Stimulated activated CD4-positive, alpha-beta T cell treated with anti-CD3 and anti-CD28 coated beads, Interleukin-2, amount 100 ng/mL, for 24 hours (primary cell): ENCODE data around the gene NEO1.

Experiments used
- DNase-seq, 2 donors: peaks; one replicate each; pipeline ENCODE4 v3.0.0-alpha.2; 2020

The NEO1 gene

GRCh38 chr15:73320619-73321180 is 268.4 kb downstream of the NEO1 start:
- no peak for DNase-seq

- DNase-seq: no peak
Measured at GRCh38 chr15:73321496-73322450, 269.5 kb downstream of the NEO1 start.

- DNase-seq: no peak
Measured at GRCh38 chr15:73322665-73323373, 270.6 kb downstream of the NEO1 start.

GRCh38 chr15:73323374-73323955 is 271.2 kb downstream of the NEO1 start:
- DNase-seq: no peak

DNA sequence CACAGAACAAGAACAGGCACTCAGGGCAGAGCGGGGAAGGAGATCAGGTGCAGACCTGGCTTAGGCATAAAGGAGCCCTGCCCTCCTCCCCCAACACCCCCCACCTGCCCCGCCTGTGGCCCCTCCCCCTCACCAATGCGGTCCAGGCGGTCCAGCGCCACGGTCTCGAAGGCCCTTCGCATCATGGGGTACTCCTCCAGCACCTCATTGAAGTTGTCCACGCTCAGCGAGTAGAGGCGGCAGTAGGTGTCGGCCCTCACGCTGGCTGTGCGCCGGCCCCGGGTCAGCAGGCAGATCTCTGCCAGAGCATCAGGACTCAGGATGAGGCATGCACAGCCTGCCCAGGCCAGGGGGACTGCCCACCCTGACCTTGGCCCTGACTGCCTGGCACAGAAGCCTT is 271.7 kb downstream of the NEO1 start:
- DNase-seq: no peak

DNA sequence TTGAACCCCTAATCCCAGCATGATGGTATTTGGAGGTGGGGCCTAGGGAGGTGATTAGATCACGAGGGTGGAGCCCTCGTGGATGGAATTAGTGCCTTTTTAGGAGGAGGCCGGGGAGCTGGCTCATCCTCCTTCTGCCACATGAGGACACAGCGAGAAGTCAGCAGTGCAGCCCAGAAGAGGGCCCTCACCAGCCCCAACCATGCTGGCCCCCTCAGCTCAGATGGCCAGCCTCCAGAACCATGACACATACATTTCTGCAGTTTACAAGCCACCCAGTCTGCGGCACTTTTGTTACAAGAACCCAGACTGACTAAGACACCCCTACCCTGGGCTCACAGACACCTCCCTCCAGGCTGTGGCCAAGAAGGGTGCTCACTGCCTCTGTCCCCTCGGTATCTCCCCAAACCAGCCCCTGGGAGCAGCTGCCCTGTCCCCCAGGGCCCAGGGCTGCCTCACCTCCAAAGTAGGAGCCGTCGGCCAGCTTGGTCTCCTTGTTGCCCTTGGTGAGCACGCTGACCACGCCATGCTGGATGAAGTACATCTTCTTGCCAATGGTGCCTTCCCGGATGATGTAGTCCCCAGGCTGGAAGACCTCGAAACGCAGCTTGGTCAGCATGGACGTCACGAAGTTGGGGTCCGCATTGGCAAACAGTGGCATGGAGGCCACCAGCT is 272.4 kb downstream of the NEO1 start:
- no peak for DNase-seq

DNA sequence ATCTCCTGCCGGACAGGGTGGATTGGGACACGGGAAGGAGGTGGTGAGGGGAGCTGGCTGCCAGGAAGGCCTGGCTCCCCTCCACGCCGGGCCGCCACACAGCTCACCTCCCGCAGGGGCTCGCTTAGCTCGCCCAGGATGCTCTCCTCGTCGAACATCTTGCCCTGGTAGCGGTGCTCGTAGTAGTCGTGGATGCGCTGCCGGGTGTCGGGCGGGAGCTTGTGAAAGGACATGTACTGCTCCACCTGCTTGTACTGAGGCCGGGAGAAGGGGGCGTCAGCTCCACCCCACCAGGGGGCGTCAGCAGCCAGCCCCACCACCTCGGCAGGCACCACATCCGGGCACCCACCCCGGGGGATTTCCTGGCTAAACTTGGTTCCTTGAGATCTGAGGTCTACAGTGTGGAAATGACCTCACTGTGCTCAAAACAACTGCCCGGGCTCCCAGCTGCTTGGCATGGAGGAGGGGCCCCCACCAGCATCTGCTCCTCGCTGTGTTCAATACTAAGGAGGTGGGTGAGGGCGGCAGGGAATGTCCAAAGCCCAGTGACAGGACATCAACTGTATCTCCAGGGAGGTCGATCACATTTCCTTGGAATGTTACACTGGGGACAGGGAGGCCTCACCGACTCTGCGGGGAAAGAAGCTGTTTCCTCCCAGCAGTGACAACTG is 273.1 kb downstream of the NEO1 start:
- DNase-seq: peak in 1 of 2 donors; percentile 8

DNA sequence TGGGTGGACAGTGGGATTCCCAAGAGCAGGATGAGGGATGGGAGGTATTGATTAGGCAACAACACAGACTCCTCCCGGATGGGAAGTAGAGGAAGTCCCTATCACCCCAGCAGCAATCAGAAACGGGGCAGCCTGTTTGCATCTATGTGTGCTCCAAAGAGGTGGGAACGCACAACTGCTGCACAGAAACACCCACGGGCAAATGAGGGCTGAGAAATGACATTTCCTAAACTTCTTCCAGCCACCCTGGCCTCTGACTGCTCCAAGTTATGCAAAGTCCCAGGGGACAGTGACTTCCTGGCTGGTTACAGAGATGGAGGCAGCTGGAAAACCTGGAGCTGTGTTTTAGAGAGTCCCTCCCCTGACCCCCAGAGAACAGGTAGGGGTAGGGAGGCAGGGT is 273.9 kb downstream of the NEO1 start:
- DNase-seq: no peak

DNA sequence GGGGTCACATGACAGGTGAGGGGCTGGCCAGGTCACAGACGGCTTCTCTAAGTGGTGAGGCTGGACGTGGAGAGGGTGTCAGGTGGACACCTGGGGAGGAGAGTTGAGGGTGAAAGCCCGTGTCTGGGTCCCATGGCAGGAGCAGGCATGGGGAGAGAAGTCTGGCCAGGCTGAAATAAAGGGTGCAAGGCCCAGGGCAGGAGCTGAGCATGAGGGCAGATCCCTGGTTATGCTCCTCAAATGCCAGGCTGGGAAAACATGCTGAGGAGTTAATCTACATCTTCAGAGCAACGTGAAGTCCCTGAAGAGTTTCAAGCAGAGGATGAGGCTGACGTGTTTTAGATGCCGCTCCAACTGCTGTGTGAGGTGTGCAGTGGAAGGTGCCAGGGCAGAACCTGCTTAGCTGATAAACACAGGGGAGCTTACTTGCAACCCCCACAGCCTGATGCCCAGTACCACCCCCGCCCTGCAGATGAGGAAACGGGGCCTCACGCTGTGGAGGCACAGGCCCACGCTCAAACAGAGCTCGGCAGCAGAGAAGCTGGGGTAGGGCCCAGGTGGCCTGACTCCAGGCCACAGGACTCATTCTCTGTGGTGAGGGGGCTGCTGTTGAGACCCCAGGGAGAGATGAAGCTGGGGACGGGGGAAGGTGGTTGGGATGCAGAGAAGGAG is 276.0 kb downstream of the NEO1 start:
- no peak for DNase-seq

DNA sequence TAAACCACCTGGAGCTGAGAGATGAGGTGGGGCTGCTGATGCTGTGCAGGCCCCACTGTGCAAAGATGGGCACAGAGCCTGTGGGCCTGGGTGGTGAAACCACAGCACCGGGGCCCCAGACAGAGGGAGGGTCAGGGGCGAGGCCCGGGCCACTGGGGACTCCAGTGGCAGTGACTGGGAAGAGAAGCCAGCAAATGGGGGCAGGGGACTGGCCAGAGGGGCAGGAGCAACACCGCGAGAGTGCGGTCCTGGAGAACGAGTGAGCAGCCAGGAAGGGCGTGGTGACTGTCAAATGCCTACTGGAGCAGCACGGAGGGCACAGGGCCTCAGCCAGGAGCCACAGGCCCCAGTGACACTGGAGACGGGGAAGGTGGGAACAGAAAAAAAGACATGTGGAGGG is 276.7 kb downstream of the NEO1 start:
- no peak for DNase-seq

DNA sequence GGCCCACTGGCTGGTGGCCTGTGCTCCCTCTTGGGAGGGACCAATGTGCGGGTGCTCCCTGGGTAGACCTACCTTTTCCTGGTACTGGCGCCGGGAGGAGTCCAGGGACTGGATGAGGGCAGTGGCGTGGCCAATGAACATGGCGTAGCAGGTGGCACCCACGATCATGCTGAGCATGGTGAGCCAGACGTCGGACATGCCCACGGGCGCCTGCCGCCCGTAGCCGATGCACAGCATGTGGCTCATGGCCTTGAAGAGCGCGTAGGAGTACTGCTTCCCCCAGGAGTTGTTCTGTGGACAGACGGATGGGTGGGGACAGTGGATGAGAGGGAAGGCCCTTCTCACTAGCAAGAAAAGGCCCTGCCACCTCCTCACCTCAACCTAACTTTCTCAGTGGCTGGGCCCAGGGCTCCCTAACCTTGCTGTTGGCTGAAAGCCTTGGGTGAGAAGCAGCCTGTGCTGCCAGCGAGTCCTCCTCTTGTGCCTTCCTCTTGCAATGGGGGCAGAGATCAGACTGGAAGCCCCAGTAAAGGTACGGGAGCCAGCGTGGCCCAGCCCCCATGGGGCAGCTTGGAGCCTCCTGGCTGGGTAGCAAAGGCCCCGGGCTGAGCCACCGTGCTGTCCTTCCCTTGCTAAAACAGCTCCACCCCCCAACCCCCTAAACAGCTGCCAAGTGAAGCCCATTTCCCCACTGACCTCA is 277.4 kb downstream of the NEO1 start:
- no peak for DNase-seq

DNA sequence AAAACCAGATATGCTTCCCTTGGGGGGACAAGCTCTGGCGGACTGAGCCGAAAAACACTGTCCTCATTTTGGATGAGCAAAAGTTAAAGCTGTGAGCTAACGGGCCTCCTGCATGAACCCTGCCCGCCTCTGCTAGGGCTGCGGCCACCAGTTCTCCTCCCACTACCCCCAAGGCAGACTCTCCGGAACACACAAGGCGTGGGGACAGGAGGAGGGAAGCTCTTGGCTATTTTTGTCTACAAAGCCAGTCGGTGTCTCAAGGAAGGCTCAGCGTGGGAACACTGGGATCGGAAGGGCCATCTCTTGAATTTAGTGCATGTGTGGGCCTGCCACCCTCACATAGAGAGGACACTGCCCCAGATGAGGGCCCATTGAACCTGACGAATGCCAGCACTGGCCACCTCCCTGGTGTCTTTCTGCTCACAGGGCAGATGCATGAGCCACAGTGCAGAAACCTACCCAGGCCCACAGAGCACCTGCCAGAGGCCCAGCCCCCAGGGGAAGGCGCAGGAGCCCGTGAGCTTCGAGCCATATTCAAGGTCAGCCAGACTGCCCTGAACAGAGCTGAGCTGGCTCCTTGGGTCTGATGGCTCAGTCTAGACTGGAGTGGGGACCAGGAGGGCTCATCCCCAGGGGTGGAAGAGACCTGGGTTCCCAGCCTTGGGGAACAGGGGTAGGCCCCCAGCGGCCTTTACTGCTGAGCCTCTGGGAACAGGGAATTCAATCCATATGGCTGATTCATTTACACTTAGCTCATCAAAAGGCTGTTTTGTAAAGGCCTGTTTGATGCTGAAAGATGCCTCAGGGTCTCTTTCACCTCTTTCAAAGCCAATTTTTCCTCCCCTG is 278.2 kb downstream of the NEO1 start:
- no peak for DNase-seq

GRCh38 chr15:73331501-73331900 is 279.2 kb downstream of the NEO1 start:
- DNase-seq: no peak

DNA sequence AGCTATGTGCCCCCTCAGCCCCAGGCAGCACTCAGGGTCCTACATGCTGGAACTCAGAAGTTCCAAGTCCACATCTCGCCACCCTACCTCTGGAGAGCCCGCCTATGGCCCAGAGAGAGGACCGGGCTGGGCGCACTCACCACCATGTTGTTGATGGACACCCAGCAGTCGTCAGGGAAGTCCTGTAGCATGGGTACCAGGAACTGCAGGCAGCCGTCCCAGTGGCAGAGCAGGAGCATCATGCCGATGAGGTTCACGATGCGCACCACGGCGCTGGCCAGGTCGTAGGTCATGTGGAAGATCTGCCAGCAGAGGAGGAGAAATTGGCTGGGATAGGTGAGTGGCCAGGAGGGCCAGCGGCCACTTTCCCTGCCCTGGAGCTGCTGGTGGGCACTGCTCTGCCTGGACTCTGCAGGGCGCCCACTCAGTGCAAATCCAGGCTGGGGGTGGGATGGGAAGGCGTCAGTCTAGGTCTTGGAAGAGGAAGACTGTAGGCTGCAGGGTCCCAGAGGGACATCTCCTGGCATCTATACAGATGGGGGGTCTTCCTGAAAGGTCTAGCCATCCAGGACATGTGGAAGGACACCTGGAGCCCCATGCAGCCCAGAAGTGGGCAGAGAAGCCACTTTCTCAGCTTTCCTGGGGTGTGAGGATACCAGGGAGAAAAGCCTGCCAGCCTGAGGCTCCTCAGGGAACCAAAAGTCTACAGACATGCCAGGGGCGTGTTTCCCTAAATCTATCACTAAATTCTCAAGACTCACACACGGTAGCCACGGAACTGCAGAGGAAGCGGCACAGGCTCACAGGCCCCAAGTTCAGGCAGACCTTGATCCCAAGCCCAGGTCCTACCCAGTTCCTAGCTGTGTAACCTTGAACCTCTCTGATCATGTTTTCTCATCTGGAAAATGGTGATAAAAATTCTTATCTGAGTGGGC is 280.0 kb downstream of the NEO1 start:
- DNase-seq: no peak

GRCh38 chr15:73333001-73333400 is 280.7 kb downstream of the NEO1 start:
- no peak for DNase-seq

DNA sequence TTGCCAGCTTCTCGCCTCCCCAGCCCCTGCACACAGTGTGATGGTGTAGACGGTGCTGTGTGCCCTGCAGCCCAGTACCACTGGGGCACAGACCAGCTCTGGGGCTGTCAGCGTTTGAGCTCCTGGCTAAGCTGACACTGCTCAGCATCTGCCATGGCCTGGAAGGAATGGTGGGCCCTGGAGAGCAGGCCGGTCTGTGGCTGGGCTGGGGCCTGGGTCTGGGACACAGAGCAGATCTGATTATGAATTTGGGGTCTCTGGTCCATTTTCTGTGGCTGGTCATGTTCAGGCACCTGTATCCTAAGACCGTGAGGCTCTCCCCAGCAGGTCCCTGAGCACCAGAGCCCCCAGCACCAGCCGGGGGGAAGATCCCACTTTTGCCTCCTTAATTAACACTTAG is 281.8 kb downstream of the NEO1 start:
- DNase-seq: no peak

- DNase-seq: no peak
Measured at GRCh38 chr15:73335026-73335425, 282.8 kb downstream of the NEO1 start.

- DNase-seq: no peak
Measured at GRCh38 chr15:73335471-73335870, 283.2 kb downstream of the NEO1 start.

- no peak for DNase-seq
Measured at GRCh38 chr15:73336756-73337155, 284.5 kb downstream of the NEO1 start.
